Hair follicular keratinocyte (primary cell): ENCODE data around the gene TRIML1. TPM values are rescaled to one million over a fixed set of nuclear protein-coding genes. Genes with fewer than 3 reads are reported as not detected.

Experiments
- total RNA-seq: library from RNA; depleted of rRNA; stranded (reverse); fragments of >200 nt; gene quantifications from 2 replicates; pipeline ENCODE4 v1.2.3, GENCODE V29; 2015

Gene TRIML1
- not detected in 2 replicates for total RNA-seq

GRCh38 chr4:188139141-188139540, at the start of gene TRIML1:
Gene TRIML1, plus strand, starts transcription at chr4:188139441. Its CDS starts 118 bp downstream, at chr4:188139559.

GRCh38 chr4:188109157-188109755, 30.0 kb upstream of the TRIML1 start, which contains the start of gene TRIML2:
Gene TRIML2, minus strand, starts transcription at chr4:188109603. Its CDS starts 4,235 bp downstream, at chr4:188105368.

Other genes with a start within 250 kb of the TRIML1 start
- 3.8 and 6.1 TPM in 2 replicates for gene ZFP42, start 143.7 kb upstream of the TRIML1 start, total RNA-seq
- gene TRIML2, start 29.8 kb upstream of the TRIML1 start, total RNA-seq = 0.47 and 0.95 TPM in 2 replicates